NCI-H146 treated with DMSO at 0.1 percent for 48 hours (cell line): ENCODE measurements around the gene RNF130.
"Not testable (repeated sequence)": the region's sequence is repeated elsewhere in the genome, so short reads cannot be mapped to it uniquely, and the experiment has no call there.

Experiments
- DNase-seq: peaks from one replicate; lab custom pipeline; 2025; ENCODE audit not compliant: unreplicated experiment; lab: John Stamatoyannopoulos, UW

Gene RNF130

GRCh38 chr5:179978792-179979191 is 92.8 kb downstream of the RNF130 start:
- DNase-seq: no peak

- DNase-seq: no peak
Observed at GRCh38 chr5:179975713-179976134, 95.8 kb downstream of the RNF130 start.

DNA sequence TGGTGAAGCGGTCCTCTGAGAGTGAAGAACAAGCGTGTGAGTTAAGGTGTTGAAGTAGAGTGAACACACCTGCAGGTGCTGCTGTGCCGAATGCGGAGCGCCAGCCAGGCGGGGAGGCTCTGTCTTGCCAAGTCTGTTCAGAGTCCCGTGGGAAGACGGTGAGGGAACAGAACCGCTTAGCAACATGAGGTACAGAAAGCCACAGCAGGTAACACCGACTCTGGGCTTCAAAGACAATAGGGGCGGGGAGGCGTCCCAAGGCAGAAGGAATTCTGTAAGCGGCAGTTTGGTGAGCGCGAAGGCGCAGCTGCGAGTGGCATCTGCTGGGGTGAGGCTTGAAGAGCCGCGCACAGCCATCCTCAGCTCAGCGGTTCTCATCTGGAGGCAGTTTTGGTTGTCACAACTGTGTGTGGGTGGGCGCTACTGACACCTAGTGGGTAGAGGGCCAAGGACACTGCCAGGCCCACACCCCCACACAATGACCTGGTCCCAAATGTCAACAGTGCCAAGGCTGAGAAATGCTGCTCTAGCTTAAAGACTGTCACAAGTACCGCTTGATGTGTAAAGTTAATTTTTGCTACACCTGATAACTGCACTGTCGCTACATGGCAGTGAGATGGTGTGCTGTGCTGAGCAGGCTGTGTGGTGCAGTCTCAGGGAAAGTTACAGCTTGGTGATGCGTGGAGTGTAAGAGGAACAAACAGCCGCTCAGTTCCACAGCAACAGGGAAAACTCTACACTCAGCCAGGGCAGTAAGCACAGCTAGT is 96.4 kb downstream of the RNF130 start:
- no peak for DNase-seq

DNA sequence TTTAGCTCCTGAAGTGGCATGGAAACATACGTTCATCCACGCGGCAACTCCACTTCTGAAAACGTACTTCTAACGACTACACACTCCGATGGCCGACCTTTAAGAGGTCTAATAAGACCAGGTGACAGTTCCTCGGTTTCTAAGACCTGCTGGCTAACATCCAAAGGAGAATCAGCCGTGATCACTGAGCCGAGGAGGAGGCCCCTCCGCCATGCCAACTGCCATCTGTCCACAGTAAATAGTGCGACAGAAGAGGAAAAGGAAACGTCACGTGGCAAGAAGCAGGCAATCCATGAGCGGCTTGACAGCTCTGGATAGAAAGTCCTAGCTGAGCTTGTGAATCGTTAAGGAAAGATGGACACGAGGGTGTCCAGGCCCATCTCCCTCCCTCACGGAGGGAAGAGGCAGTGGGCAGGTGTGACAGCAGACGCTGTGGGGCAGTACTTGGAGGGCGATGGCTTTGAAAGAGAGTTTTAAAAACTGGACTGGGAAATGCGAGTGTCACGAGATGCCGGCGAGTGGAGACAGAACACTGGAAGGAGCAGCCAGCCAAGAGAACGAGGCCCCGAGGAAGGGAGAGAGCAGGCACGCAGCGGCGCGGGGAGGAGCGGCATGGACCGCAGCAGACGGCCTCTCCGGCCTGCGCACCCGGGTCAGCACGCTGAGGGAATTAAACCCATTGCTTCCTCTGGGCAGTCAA is 97.2 kb downstream of the RNF130 start:
- no peak for DNase-seq

DNA sequence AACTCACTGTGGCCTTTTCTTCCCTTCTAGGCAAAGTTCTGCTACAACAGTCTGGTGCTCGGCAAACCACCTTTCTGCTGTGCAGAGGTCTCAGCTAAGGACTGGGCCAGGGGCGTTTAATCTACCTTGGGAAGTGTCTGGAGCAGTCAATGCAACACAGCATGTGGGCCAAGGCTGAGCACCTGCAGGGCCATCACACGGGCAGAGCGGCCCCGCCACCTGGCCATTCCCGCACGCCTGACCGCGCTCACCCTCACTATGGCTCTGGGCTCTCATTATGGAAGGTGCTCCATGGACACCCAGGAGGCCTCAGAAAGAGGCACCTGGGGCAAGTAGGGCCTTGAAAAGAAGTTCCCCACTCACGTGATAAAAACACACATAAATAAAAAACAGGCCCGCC is 98.2 kb downstream of the RNF130 start:
- DNase-seq: no peak

GRCh38 chr5:179969110-179969509 is 102.4 kb downstream of the RNF130 start:
- no peak for DNase-seq

GRCh38 chr5:179967489-179967888 is 104.1 kb downstream of the RNF130 start:
- DNase-seq: no peak

- no peak for DNase-seq
Observed at GRCh38 chr5:179964015-179964414, 107.5 kb downstream of the RNF130 start.

DNA sequence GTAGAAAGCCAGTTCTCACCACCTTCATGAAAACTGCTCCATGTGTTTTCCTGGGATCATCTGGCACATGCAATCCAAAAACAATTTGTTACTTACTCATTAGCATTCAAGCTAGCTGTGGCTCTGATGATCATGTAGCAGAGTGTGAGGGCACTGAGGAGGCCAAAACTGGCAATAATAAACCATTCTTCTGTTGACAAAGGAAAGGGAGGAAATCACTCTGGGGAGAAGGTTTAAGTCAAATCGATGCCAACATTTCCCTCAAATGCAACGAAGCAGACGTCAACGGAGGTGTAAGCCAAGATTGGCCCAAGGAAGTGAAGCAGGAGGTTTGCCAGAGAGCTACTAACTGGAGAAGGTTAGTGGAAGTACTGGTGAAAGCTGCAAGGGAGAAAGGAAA is 108.2 kb downstream of the RNF130 start:
- no peak for DNase-seq

DNA sequence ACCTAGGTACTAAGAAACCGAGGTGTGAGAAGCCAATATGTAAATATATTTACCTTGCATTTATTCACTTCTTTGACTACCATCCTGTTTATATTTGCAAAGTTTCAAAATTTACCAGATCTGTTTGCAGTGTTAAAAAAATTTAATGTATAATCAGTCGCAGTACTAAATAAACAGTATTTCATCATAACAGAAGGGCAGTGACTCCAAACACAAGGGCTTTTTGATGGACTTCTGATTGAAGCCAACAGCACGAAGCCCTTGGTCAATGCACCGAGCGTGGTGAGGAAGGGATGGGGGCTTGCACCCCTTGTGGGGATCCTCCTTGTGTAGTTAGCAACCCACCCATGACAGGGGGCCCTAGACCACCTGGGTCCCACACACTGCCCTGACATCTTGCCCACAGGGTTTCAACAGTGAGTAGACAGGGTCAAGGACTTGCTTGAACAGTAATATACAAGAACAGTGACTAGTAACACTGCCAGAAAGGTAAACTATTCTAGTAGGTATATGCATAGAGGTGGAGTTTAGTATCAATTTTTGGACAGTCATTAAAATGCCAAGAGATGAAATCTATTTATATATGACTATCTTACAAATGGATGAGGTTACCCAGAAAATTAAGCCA is 111.2 kb downstream of the RNF130 start:
- no peak for DNase-seq

DNA sequence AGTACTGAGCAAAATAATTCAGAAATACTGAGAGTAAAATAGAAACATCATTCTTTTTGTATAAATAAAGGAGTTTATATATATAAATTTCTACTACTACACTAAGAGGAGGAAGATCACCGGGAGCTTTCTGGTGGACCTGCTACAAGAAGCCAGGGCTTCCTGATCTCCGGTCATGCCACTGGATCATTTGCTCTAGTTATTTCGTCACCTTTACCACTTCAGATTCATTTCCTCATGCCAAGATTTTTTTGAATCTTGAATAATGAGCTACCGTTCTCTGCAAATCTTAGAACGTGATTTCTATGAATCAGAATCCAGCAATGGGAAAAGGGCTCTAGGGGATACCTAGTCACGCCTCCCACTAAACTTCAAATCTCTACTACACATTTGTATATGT is 111.9 kb downstream of the RNF130 start:
- DNase-seq: no peak

DNA sequence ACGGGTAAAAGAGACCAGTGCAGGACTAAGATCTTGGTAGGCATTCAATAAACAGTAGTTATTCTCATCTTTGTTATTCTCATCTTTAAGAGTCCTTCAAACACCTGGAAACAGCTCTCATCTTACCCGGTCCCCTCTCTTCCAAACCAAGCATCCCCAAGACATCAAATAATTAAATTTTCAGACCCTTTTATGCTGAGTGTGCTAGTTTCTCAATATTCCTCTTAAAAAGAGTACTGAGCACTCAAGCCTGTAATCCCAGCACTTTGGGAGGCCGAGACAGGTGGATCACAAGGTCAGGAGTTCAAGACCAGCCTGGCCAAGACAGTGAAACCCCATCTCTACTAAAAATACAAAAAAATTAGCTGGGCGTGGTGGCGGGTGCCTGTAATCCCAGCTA is 112.4 kb downstream of the RNF130 start:
- DNase-seq: not testable (repeated sequence)

DNA sequence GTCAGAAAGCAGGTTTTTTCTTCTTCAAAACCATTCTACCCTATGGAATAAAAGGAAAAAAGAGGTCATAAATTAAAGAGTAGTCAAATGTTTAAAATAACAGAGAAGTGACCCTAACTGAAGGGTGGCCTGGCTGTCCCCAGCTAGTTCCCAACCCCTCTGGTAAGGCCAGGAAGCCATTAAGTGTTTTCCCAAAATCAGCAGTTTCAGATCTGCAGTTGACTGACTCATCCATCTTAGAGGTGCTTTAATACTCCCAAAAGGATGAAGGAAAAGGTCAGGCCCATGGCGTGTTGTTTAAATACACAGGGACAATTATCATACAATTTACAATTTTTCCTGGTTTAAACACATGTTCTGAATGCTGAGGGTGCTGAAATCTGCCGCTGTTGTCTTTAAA is 115.9 kb downstream of the RNF130 start:
- no peak for DNase-seq

GRCh38 chr5:179955062-179955461 is 116.5 kb downstream of the RNF130 start:
- DNase-seq: no peak

GRCh38 chr5:179954434-179954833 is 117.1 kb downstream of the RNF130 start:
- no peak for DNase-seq

GRCh38 chr5:179953987-179954386 is 117.6 kb downstream of the RNF130 start:
- no peak for DNase-seq

GRCh38 chr5:179936976-179937681 is 134.4 kb downstream of the RNF130 start:
- no peak for DNase-seq

DNA sequence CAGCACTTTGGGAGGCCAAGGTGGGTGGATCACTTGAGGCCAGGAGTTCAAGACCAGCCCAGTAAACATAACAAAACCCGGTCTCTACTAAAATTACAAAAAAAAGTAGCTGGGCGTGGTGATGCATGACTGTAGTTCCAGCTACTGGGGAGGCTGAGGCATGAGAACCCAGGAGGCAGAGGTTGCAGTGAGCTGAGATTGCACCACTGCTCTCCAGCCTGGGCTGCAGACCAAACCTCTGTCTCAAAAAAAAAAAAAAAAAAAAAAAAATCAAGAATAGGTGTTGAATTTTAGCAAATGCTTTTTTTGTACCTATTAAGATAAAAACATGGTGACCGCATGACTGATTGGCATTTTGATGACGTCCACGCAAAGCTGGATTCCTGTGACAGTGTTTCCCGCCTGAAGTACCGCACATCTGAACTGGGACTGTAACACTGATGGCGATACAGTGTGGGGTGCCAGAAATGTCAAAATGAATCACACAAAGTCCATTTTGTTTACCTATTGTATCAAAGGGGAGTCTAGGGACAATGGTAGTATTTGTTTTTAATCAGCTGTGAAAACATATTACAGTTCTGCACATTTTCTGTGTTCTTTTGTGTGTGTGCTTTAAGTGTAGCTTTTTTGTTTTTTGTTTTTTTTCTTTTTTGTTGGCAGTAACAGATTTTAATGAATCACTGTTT is 140.6 kb downstream of the RNF130 start:
- DNase-seq: no peak

DNA sequence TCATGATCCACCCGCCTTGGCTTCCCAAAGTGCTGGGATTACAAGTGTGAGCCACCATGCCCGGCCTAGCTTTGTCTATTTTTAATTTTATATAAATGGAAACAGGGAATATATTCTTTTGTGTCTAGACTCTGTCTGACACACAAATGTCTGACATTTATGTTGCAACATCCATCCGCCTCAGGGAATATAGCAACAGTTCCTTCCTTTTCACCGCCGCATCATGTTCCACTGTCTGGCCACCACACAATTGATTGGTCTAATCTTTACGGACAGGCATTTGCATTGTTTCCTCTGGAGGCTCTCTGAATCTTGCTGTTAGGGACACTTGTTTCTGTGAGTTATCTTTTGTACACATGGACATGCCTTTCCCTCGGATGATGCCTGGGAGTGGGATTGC is 143.7 kb downstream of the RNF130 start:
- DNase-seq: no peak

DNA sequence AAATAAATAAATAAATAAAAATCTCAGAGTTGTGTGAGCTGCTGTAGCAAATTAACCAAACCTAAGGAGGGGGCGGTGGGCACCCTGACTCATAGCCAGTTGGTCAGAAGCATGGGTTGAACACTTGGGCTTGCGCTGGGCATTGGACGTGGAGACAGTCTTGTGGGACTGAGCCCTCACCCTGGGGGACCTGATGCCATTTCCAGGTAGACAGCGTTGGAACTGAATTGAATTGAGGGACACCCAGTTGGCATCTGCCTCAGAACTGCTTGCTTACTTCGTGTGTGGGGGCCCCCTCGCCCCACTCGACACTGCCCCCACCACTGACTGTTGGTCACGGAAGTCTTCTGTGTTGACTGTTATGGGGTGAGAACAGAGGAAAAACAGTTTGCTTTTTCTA is 144.9 kb downstream of the RNF130 start:
- no peak for DNase-seq

GRCh38 chr5:179923436-179923835 is 148.1 kb downstream of the RNF130 start:
- no peak for DNase-seq
